Trophoblast cell (in vitro differentiated cells and primary cell): ENCODE results near the gene KIF18A.
A peak's percentile ranks its signal among the peaks of the same experiment; 100 is the strongest.

Experiments used
- DNase-seq, 2 donors: peaks; one replicate each; pipeline ENCODE4 v3.0.0-alpha.2; 2016
- H2AFZ ChIP-seq: 2 replicates; pipeline ENCODE4 v1.6.1; 2013; ENCODE audit warnings: low read length, moderate library complexity, mild to moderate bottlenecking; ENCODE audit not compliant: insufficient read depth, poor library complexity
- H2AK5ac ChIP-seq: 2 replicates; pipeline ENCODE4 v1.6.1; 2013; ENCODE audit warnings: mild to moderate bottlenecking, low read length
- H2BK120ac ChIP-seq: 2 replicates; pipeline ENCODE4 v1.6.1; 2013; ENCODE audit warnings: low read length, mild to moderate bottlenecking, moderate library complexity; ENCODE audit not compliant: insufficient read depth, poor library complexity
- H2BK12ac ChIP-seq: 2 replicates; pipeline ENCODE4 v1.6.1; 2013; ENCODE audit warnings: mild to moderate bottlenecking, low read length, moderate library complexity
- H2BK5ac ChIP-seq: 2 replicates; pipeline ENCODE4 v1.6.1; 2013; ENCODE audit warnings: low read length, low read depth, moderate library complexity, mild to moderate bottlenecking; ENCODE audit not compliant: poor library complexity
- H3K14ac ChIP-seq: 2 replicates; pipeline ENCODE4 v1.6.1; 2013; ENCODE audit warnings: mild to moderate bottlenecking, low read length
- H3K18ac ChIP-seq: 2 replicates; pipeline ENCODE4 v1.6.1; 2013; ENCODE audit warnings: mild to moderate bottlenecking, low read length
- H3K23ac ChIP-seq: 2 replicates; pipeline ENCODE4 v1.6.1; 2013; ENCODE audit warnings: low read length
- H3K27ac ChIP-seq: 2 replicates; pipeline ENCODE4 v1.5.1; 2013; ENCODE audit warnings: low read depth, mild to moderate bottlenecking, inconsistent platforms, low read length, moderate library complexity
- H3K27me3 ChIP-seq: 2 replicates; pipeline ENCODE4 v1.6.1; 2013; ENCODE audit warnings: inconsistent platforms, mild to moderate bottlenecking, low read length, moderate library complexity; ENCODE audit not compliant: insufficient read depth
- H3K36me3 ChIP-seq, 2 experiments: 1 replicate in 1 of 2; 2 replicates in 1 of 2; pipeline ENCODE4 v1.6.1; 2013; ENCODE audit warnings: low read length in 2 of 2, mild to moderate bottlenecking in 2 of 2, moderate library complexity in 1 of 2; ENCODE audit not compliant: insufficient read depth in 2 of 2, control insufficient read depth in 1 of 2
- H3K4ac ChIP-seq: 2 replicates; pipeline ENCODE4 v1.6.1; 2013; ENCODE audit warnings: low read depth, mild to moderate bottlenecking, low read length, moderate library complexity
- H3K4me1 ChIP-seq, 2 experiments: 1 replicate in 1 of 2; 2 replicates in 1 of 2; pipeline ENCODE4 v1.6.1; 2013; ENCODE audit warnings: low read length in 2 of 2, mild to moderate bottlenecking in 2 of 2, moderate library complexity in 1 of 2; ENCODE audit not compliant: insufficient read depth in 2 of 2, control insufficient read depth in 1 of 2
- H3K4me2 ChIP-seq: 2 replicates; pipeline ENCODE4 v1.6.1; 2013; ENCODE audit warnings: inconsistent platforms, mild to moderate bottlenecking, low read length, moderate library complexity
- H3K4me3 ChIP-seq: 2 replicates; pipeline ENCODE4 v1.5.1; 2013; ENCODE audit warnings: mild to moderate bottlenecking, low read depth, low read length, inconsistent platforms
- H3K79me1 ChIP-seq: one replicate; pipeline ENCODE4 v1.6.1; 2013; ENCODE audit warnings: low read length
- H3K79me2 ChIP-seq: 2 replicates; pipeline ENCODE4 v1.6.1; 2013; ENCODE audit warnings: low read length, mild to moderate bottlenecking; ENCODE audit not compliant: control insufficient read depth, insufficient read depth, poor library complexity
- H3K9ac ChIP-seq: 2 replicates; pipeline ENCODE4 v1.6.1; 2013; ENCODE audit warnings: mild to moderate bottlenecking, low read length
- H3K9me3 ChIP-seq: 2 replicates; pipeline ENCODE4 v1.6.1; 2013; ENCODE audit warnings: low read depth, mild to moderate bottlenecking, control low read depth, inconsistent platforms, low read length; ENCODE audit not compliant: insufficient read depth
- H4K12ac ChIP-seq: 2 replicates; pipeline ENCODE4 v1.6.1; 2013; ENCODE audit warnings: low read depth, mild to moderate bottlenecking, low read length, moderate library complexity
- H4K8ac ChIP-seq: 2 replicates; pipeline ENCODE4 v1.6.1; 2013; ENCODE audit warnings: low read depth, mild to moderate bottlenecking, low read length, moderate library complexity
- H4K91ac ChIP-seq: one replicate; pipeline ENCODE4 v1.6.1; 2013; ENCODE audit warnings: low read depth, mild to moderate bottlenecking, low read length, moderate library complexity
- WGBS: extraction: QIAGEN DNeasy Blood & Tissue Kit; methylation state at CpG from one replicate; pipeline ENCODE4 v1.1.7; 2013; ENCODE audit warnings: missing lambda C conversion rate; ENCODE audit not compliant: insufficient read length, insufficient coverage; ENCODE audit errors: extremely low coverage; 5-methylcytosine and 5-hydroxymethylcytosine counted together

KIF18A gene

GRCh38 chr11:28009996-28010395 lies 98.0 kb downstream of the KIF18A start:
- Histone ChIP-seq H4K12ac (no peak overlapping the region), H2BK120ac (no peak overlapping the region), H4K8ac (no peak overlapping the region), H3K27ac (no peak overlapping the region), H3K14ac (no peak overlapping the region), H2AFZ (no peak overlapping the region), H3K4me2 (no peak overlapping the region), H4K91ac (no peak overlapping the region), H3K4me3 (no peak overlapping the region), H3K9ac (no peak overlapping the region), H2AK5ac (no peak overlapping the region), H3K9me3 (no peaks in the 10 kb centered on the region), H3K18ac (no peak overlapping the region), H3K36me3 (no peaks in the 10 kb centered on the region), H3K79me2 (no peaks in the 10 kb centered on the region), H3K4me1 (no peaks in the 10 kb centered on the region), H3K23ac (no peak overlapping the region), H2BK5ac (no peak overlapping the region), H3K79me1 (no peaks in the 10 kb centered on the region), H3K4ac (no peak overlapping the region), H2BK12ac (no peak overlapping the region), H3K27me3 (no peaks in the 10 kb centered on the region)
- WGBS: no CpG with 5 or more reads among the region's 1 CpG
- DNase-seq: no peak

DNA sequence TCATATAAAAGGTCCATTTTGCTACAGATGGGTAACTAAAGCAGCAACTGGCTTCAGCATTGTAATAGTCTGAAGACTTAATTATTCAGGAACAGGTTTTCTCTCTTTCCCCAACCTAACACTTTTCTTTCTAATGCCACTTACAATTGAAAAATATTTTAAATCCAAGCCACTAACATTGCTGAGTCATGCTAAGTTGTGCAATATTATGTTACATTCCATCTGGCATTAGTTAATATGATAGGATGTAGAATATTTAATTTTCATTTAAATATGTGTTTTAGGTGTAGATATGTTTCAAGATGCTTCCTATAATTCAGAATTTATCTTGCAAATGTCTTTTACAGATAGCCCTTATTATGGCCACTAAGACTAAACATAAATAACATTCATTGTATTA lies 98.6 kb downstream of the KIF18A start:
- H3K4me3 ChIP-seq: no peak overlapping the region
- no peak overlapping the region for H4K91ac ChIP-seq
- H3K4ac ChIP-seq: no peak overlapping the region
- no peaks in the 10 kb centered on the region for H3K4me1 ChIP-seq
- no peak overlapping the region for H2BK5ac ChIP-seq
- no peak overlapping the region for H3K9ac ChIP-seq
- no peak overlapping the region for H2AFZ ChIP-seq
- no peaks in the 10 kb centered on the region for H3K27me3 ChIP-seq
- no peak overlapping the region for H3K14ac ChIP-seq
- no peak overlapping the region for H3K18ac ChIP-seq
- no peaks in the 10 kb centered on the region for H3K9me3 ChIP-seq
- H3K79me1 ChIP-seq: no peaks in the 10 kb centered on the region
- no peak overlapping the region for H3K27ac ChIP-seq
- H4K8ac ChIP-seq: no peak overlapping the region
- no peak overlapping the region for H3K23ac ChIP-seq
- H4K12ac ChIP-seq: no peak overlapping the region
- H3K36me3 ChIP-seq: no peaks in the 10 kb centered on the region
- H2BK12ac ChIP-seq: no peak overlapping the region
- H2BK120ac ChIP-seq: no peak overlapping the region
- peak in 1 of 2 donors; percentile 13 for DNase-seq
- no peak overlapping the region for H3K4me2 ChIP-seq
- H2AK5ac ChIP-seq: no peak overlapping the region
- H3K79me2 ChIP-seq: no peaks in the 10 kb centered on the region

DNA sequence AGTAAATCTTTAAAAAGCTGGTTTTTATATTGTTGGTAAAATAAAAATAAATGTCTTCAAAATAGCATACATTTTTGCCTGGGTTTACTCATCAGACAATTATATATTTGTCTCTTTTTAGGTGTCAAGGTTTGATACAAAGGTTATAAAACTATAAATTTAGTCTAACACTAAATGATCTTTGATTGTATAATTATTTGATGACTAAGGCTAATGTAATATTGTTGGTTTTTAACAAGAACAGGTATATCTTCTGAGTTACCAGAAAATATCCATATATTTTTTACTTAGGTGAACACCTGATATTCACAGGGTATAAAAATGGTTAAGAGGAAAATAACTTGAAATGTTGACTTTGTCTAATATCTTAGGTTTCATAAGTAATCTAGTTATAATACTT lies 104.3 kb downstream of the KIF18A start:
- Histone ChIP-seq H3K79me1 (no peaks in the 10 kb centered on the region), H2AFZ (no peak overlapping the region), H3K23ac (no peak overlapping the region), H3K9me3 (peaks cover 5% of the 10 kb centered on the region), H3K4me1 (no peaks in the 10 kb centered on the region), H2BK12ac (no peak overlapping the region), H3K36me3 (peaks cover 2% of the 10 kb centered on the region in 2 experiments), H3K14ac (no peak overlapping the region), H2BK120ac (no peak overlapping the region), H3K27me3 (no peaks in the 10 kb centered on the region), H3K4me3 (no peak overlapping the region), H3K18ac (no peak overlapping the region), H2BK5ac (no peak overlapping the region), H4K8ac (no peak overlapping the region), H3K79me2 (no peaks in the 10 kb centered on the region), H4K12ac (no peak overlapping the region), H2AK5ac (no peak overlapping the region), H3K4ac (no peak overlapping the region), H3K4me2 (no peak overlapping the region), H4K91ac (no peak overlapping the region), H3K9ac (no peak overlapping the region), H3K27ac (no peak overlapping the region)
- DNase-seq: no peak

GRCh38 chr11:27998552-27998951 lies 109.4 kb downstream of the KIF18A start:
- Histone ChIP-seq H3K79me1 (no peaks in the 10 kb centered on the region), H2BK5ac (no peak overlapping the region), H3K9me3 (peaks cover 5% of the 10 kb centered on the region), H3K4ac (no peak overlapping the region), H4K12ac (no peak overlapping the region), H3K9ac (no peak overlapping the region), H2AK5ac (no peak overlapping the region), H3K36me3 (peaks cover 2% of the 10 kb centered on the region in 2 experiments), H3K27me3 (no peaks in the 10 kb centered on the region), H4K91ac (no peak overlapping the region), H3K4me3 (no peak overlapping the region), H3K23ac (no peak overlapping the region), H3K18ac (no peak overlapping the region), H2AFZ (no peak overlapping the region), H3K27ac (no peak overlapping the region), H3K14ac (no peak overlapping the region), H4K8ac (no peak overlapping the region), H2BK12ac (no peak overlapping the region), H3K79me2 (no peaks in the 10 kb centered on the region), H3K4me2 (no peak overlapping the region), H3K4me1 (no peaks in the 10 kb centered on the region), H2BK120ac (no peak overlapping the region)
- DNase-seq: no peak

DNA sequence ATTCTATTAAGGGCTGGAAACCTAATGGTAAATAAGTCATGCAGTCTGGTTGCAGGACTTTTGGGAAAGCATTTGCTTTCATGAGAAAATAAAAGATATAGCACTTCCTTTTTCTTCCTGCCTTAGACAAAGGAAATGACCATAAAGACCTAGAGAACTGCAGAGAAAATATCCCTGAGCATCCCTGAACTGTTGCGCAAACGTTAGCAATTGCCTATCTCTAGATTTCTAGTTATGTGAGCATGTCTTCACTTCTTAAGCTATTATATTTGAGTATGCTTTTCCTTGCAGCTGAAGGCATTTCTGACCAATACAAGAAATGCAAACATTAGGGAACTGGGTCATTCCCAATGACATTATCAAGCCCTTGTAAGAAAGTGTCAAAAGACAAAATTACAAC lies 110.6 kb downstream of the KIF18A start:
- H3K9ac ChIP-seq: no peak overlapping the region
- H4K91ac ChIP-seq: no peak overlapping the region
- H3K23ac ChIP-seq: no peak overlapping the region
- H3K4me2 ChIP-seq: no peak overlapping the region
- no peaks in the 10 kb centered on the region for H3K27me3 ChIP-seq
- no peak overlapping the region for H2AFZ ChIP-seq
- H3K27ac ChIP-seq: no peak overlapping the region
- no peaks in the 10 kb centered on the region for H3K79me2 ChIP-seq
- H4K12ac ChIP-seq: no peak overlapping the region
- no peak overlapping the region for H3K14ac ChIP-seq
- peaks cover 4% of the 10 kb centered on the region for H3K9me3 ChIP-seq
- no peak overlapping the region for H3K4ac ChIP-seq
- peak in 1 of 2 donors; percentile 31 for DNase-seq
- WGBS: no CpG with 5 or more reads among the region's 2 CpGs
- H2BK120ac ChIP-seq: no peak overlapping the region
- H4K8ac ChIP-seq: no peak overlapping the region
- H2BK12ac ChIP-seq: no peak overlapping the region
- H3K79me1 ChIP-seq: no peaks in the 10 kb centered on the region
- no peaks in the 10 kb centered on the region for H3K4me1 ChIP-seq
- no peak overlapping the region for H2AK5ac ChIP-seq
- H3K4me3 ChIP-seq: no peak overlapping the region
- H3K36me3 ChIP-seq: peaks cover 0 to 1% of the 10 kb centered on the region in 2 experiments
- no peak overlapping the region for H2BK5ac ChIP-seq
- H3K18ac ChIP-seq: no peak overlapping the region
